Erythroblast (primary cell): Measurements from ENCODE around the gene ATP8A1.

ENCODE experiments used
- GATA1 ChIP-seq: IDR thresholded peaks from 2 replicates; pipeline ENCODE4 v1.6.1; 2011; ENCODE audit warnings: low read depth, mild to moderate bottlenecking, control low read depth, low read length, moderate library complexity
- POLR2A ChIP-seq: IDR thresholded peaks from 2 replicates; pipeline ENCODE4 v1.6.1; 2011; ENCODE audit warnings: mild to moderate bottlenecking, low read length

DNA sequence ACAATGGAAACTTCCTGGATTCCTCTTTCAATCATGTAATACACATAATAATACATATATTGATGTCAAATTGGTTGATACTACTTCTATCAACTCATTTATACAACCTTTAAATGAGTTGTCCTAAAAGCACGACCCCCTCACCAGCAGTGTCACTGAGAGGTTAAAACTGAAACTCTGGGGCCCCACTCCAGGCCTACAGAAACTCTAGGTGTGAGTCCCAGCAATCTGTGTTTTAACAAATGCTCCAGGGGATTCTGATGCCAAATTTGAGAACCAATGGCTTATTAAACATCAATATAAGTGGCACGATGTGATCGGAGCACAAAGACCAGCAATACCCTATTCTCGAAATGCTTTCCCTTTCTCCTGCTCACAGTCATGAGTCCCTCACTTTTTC is 47.9 kb downstream of the ATP8A1 start:
- TF ChIP-seq POLR2A, result no peak
- no peak for TF ChIP-seq GATA1
